Fibroblast of skin of left quadriceps (primary cell): ENCODE results near the gene CARNS1.

Experiments used
- DNase-seq, 2 experiments: peaks; one replicate each; pipeline ENCODE4 v3.0.0-alpha.2; 2013; ENCODE audit warnings: low read depth in 2 of 2

CARNS1 gene

GRCh38 chr11:67415501-67416304, at the start of gene CARNS1:
CARNS1 (plus strand) TSS chr11:67415678; CDS start chr11:67416200, 522 bp downstream.
- DNase-seq: no peak

- DNase-seq: no peak
Observed at GRCh38 chr11:67365736-67366444, 49.6 kb upstream of the CARNS1 start.

GRCh38 chr11:67366546-67366945, 48.9 kb upstream of the CARNS1 start:
- DNase-seq: no peak

GRCh38 chr11:67366961-67367760, 48.3 kb upstream of the CARNS1 start:
- DNase-seq: no peak

- DNase-seq: no peak
Observed at GRCh38 chr11:67367761-67368227, 47.7 kb upstream of the CARNS1 start.

- no peak for DNase-seq
Observed at GRCh38 chr11:67368621-67369020, 46.9 kb upstream of the CARNS1 start.

GRCh38 chr11:67369275-67369674, 46.2 kb upstream of the CARNS1 start:
- DNase-seq: no peak

- DNase-seq: no peak
Observed at GRCh38 chr11:67369801-67370284, 45.6 kb upstream of the CARNS1 start.

- no peak for DNase-seq
Observed at GRCh38 chr11:67370351-67371076, 45.0 kb upstream of the CARNS1 start.

GRCh38 chr11:67371189-67371910, 44.1 kb upstream of the CARNS1 start:
- DNase-seq: no peak

- DNase-seq: no peak
Observed at GRCh38 chr11:67371911-67372320, 43.6 kb upstream of the CARNS1 start.

- no peak for DNase-seq
Observed at GRCh38 chr11:67372321-67372992, 43.0 kb upstream of the CARNS1 start.

- no peak for DNase-seq
Observed at GRCh38 chr11:67372993-67373647, 42.4 kb upstream of the CARNS1 start, which contains the start of gene CLCF1. CLCF1 (minus strand) TSS chr11:67373598; CDS start chr11:67373539, 59 bp downstream.

- DNase-seq: peak; percentile 88
Observed at GRCh38 chr11:67373648-67374570, 41.6 kb upstream of the CARNS1 start.

GRCh38 chr11:67374571-67375281, 40.8 kb upstream of the CARNS1 start:
- DNase-seq: no peak

GRCh38 chr11:67375320-67376055, 40.0 kb upstream of the CARNS1 start:
- no peak for DNase-seq
